Breast epithelium (tissue), 3 donors: ENCODE results near the gene TMEM217.

Experiments
- POLR2A ChIP-seq: fragments of 450-650 bp; IDR thresholded peaks from one replicate; pipeline ENCODE4 v1.6.1; 2016; ENCODE audit warnings: antibody characterized with exemption, mild to moderate bottlenecking, moderate library complexity
- POLR2AphosphoS5 ChIP-seq, 3 donors: sonication (generic); formaldehyde crosslinking; IDR thresholded peaks; one replicate each; pipeline ENCODE4 v1.6.1; 2017; ENCODE audit warnings: antibody characterized with exemption in 3 of 3
- TF ChIP-seq, protein P1 (sequence below), 3 donors: fragments of 450-650 bp; IDR thresholded peaks; one replicate each; pipeline ENCODE4 v1.5.1; 2016 to 2017; ENCODE audit warnings: antibody characterized with exemption in 3 of 3, mild to moderate bottlenecking in 3 of 3, moderate library complexity in 3 of 3

DNA sequence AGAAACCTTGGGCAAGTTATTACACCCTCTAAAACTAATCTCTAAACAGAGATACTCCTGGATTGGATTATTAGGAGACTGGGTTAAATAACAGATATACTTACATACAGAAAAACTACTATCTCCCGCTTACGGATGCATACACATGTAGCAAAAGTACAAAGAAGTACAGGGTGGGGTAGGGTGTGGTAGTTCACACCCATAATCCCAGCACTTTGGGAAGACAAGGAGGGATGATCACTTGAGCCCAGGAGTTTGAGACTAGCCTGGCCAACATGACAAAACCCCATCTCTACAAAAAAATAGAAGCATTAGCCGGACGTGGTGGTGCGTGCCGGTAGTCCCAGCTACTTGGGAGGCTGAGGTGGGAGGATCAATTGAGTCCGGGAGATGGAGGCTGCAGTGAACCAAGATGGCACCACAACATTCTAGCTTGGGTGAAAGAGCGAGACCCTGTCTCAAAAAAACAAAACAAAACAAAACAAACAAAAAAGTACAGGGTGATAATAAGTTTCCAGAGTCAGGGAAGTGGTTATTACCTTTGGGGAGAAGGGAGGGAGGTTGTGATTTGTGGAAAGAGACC lies 79.9 kb downstream of the TMEM217 start:
- TF ChIP-seq, protein P1, sequence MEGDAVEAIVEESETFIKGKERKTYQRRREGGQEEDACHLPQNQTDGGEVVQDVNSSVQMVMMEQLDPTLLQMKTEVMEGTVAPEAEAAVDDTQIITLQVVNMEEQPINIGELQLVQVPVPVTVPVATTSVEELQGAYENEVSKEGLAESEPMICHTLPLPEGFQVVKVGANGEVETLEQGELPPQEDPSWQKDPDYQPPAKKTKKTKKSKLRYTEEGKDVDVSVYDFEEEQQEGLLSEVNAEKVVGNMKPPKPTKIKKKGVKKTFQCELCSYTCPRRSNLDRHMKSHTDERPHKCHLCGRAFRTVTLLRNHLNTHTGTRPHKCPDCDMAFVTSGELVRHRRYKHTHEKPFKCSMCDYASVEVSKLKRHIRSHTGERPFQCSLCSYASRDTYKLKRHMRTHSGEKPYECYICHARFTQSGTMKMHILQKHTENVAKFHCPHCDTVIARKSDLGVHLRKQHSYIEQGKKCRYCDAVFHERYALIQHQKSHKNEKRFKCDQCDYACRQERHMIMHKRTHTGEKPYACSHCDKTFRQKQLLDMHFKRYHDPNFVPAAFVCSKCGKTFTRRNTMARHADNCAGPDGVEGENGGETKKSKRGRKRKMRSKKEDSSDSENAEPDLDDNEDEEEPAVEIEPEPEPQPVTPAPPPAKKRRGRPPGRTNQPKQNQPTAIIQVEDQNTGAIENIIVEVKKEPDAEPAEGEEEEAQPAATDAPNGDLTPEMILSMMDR (IDR thresholded peaks at IDR 0.05), result no peak
- TF ChIP-seq POLR2A (no peak), POLR2AphosphoS5 (IDR thresholded peaks at IDR 0.05) (no peak)
